Liver (tissue), 9 donors: ENCODE results near the gene CLCN5. TPM values are rescaled to one million over a fixed set of nuclear protein-coding genes. Genes with fewer than 3 reads are reported as not detected.

ENCODE experiments used
- DNase-seq: peaks from one replicate; pipeline ENCODE4 v3.0.0-alpha.2; 2017; ENCODE audit warnings: low spot score
- H3K27ac ChIP-seq, 2 donors: one replicate each; pipeline ENCODE4 v1.7.0; 2013; ENCODE audit warnings: inconsistent platforms in 2 of 2, low read length in 2 of 2, control low read depth in 1 of 2, low read depth in 1 of 2, mild to moderate bottlenecking in 1 of 2
- H3K27me3 ChIP-seq, 4 donors: one replicate each; pipeline versions ENCODE4 v1.6.1 to v1.7.0; 2013; ENCODE audit warnings: low read length in 3 of 4, inconsistent platforms in 1 of 4, mild to moderate bottlenecking in 1 of 4, moderate library complexity in 1 of 4; ENCODE audit not compliant: control insufficient read depth in 4 of 4, insufficient read depth in 4 of 4
- H3K36me3 ChIP-seq, 4 donors: one replicate each; pipeline versions ENCODE4 v1.6.1 to v1.7.0; 2013; ENCODE audit warnings: low read length in 3 of 4, mild to moderate bottlenecking in 3 of 4, low read depth in 1 of 4, moderate library complexity in 1 of 4; ENCODE audit not compliant: control insufficient read depth in 4 of 4, insufficient read depth in 3 of 4
- H3K4me1 ChIP-seq, 4 donors: one replicate each; pipeline versions ENCODE4 v1.6.1 to v1.7.0; 2013; ENCODE audit warnings: low read length in 3 of 4, mild to moderate bottlenecking in 3 of 4, moderate library complexity in 1 of 4; ENCODE audit not compliant: control insufficient read depth in 4 of 4, insufficient read depth in 4 of 4
- H3K4me3 ChIP-seq, 3 donors: one replicate each; pipeline versions ENCODE4 v1.6.1 to v1.7.0; 2013; ENCODE audit warnings: low read length in 3 of 3, control low read depth in 1 of 3, low read depth in 1 of 3, mild to moderate bottlenecking in 1 of 3
- H3K9ac ChIP-seq, 2 donors: one replicate each; pipeline ENCODE4 v1.7.0; 2013; ENCODE audit warnings: low read length in 2 of 2, mild to moderate bottlenecking in 2 of 2, moderate library complexity in 2 of 2, control low read depth in 1 of 2, low read depth in 1 of 2
- H3K9me3 ChIP-seq, 4 donors: one replicate each; pipeline versions ENCODE4 v1.6.1 to v1.7.0; 2013; ENCODE audit warnings: low read length in 3 of 4; ENCODE audit not compliant: control insufficient read depth in 4 of 4
- EGR1 ChIP-seq, 2 donors: IDR thresholded peaks; 2 replicates each; pipeline ENCODE4 v1.6.1; 2016 to 2018; ENCODE audit warnings: antibody characterized with exemption in 2 of 2, low read depth in 2 of 2
- FOXA1 ChIP-seq: IDR thresholded peaks from 2 replicates; pipeline ENCODE4 v1.6.1; 2016; ENCODE audit warnings: antibody characterized with exemption
- FOXA2 ChIP-seq: IDR thresholded peaks from 2 replicates; pipeline ENCODE4 v1.6.1; 2016; ENCODE audit warnings: antibody characterized with exemption
- GABPA ChIP-seq, 2 donors: IDR thresholded peaks in 1 of 2; conservative IDR thresholded peaks in 1 of 2; 2 replicates each; pipeline ENCODE4 v1.6.1; 2016; ENCODE audit warnings: antibody characterized with exemption in 2 of 2, mild to moderate bottlenecking in 1 of 2, moderate library complexity in 1 of 2
- HNF4A ChIP-seq, 2 donors: conservative IDR thresholded peaks; 2 replicates each; pipeline ENCODE4 v1.6.1; 2016; ENCODE audit warnings: antibody characterized with exemption in 2 of 2, mild to moderate bottlenecking in 2 of 2
- HNF4G ChIP-seq: IDR thresholded peaks from 2 replicates; pipeline ENCODE4 v1.6.1; 2016; ENCODE audit warnings: antibody characterized with exemption
- JUND ChIP-seq, 2 donors: IDR thresholded peaks; 2 replicates each; pipeline ENCODE4 v1.6.1; 2016; ENCODE audit warnings: antibody characterized with exemption in 2 of 2
- NR2F2 ChIP-seq: IDR thresholded peaks from 2 replicates; pipeline ENCODE4 v1.6.1; 2016; ENCODE audit warnings: antibody characterized with exemption
- RAD21 ChIP-seq, 2 donors: IDR thresholded peaks; 2 replicates each; pipeline ENCODE4 v1.6.1; 2016; ENCODE audit warnings: antibody characterized with exemption in 2 of 2, mild to moderate bottlenecking in 2 of 2
- RXRA ChIP-seq, 2 donors: IDR thresholded peaks; 2 replicates each; pipeline ENCODE4 v1.6.1; 2017 to 2018; ENCODE audit warnings: antibody characterized with exemption in 2 of 2, mild to moderate bottlenecking in 1 of 2
- SP1 ChIP-seq: IDR thresholded peaks from 2 replicates; pipeline ENCODE4 v1.6.1; 2018; ENCODE audit warnings: antibody characterized with exemption, mild to moderate bottlenecking
- TAF1 ChIP-seq: conservative IDR thresholded peaks from 2 replicates; pipeline ENCODE4 v1.6.1; 2016; ENCODE audit warnings: antibody characterized with exemption, mild to moderate bottlenecking
- YY1 ChIP-seq: IDR thresholded peaks from 2 replicates; pipeline ENCODE4 v1.6.1; 2016; ENCODE audit warnings: antibody characterized with exemption, mild to moderate bottlenecking
- ZBTB33 ChIP-seq: IDR thresholded peaks from 2 replicates; pipeline ENCODE4 v1.6.1; 2016; ENCODE audit warnings: antibody characterized with exemption
- WGBS: extraction: QIAGEN DNeasy Blood & Tissue Kit; methylation state at CpG from one replicate; pipeline ENCODE4 v1.1.7; 2013; 5-methylcytosine and 5-hydroxymethylcytosine counted together
- polyA plus RNA-seq, 2 donors: library from polyadenylated mRNA; stranded (reverse) in 1 of 2; unstranded in 1 of 2; fragments of 200-250 nt in 1 of 2; fragments of >200 nt in 1 of 2; fragmentation: Nextera tagmentation in 1 of 2; extraction: Ambion mirVana in 1 of 2; gene quantifications; one replicate each; pipeline versions ENCODE4 v1.2.1 to v1.2.3, GENCODE V29; 2013 to 2015
- total RNA-seq, 2 donors: library from RNA; depleted of rRNA; stranded (reverse); fragments of >200 nt; gene quantifications; one replicate each; pipeline ENCODE4 v1.2.3, GENCODE V29; 2014
- TF ChIP-seq, protein P1 (sequence below): IDR thresholded peaks from 2 replicates; pipeline ENCODE4 v1.6.1; 2016; ENCODE audit warnings: antibody characterized with exemption
- TF ChIP-seq, protein P2 (sequence below): fragments of 150-350 bp; IDR thresholded peaks from 2 replicates; pipeline ENCODE4 v1.5.1; 2017; ENCODE audit warnings: improper control_type of control experiment, low read depth, low read length; ENCODE audit not compliant: missing input control
- TF ChIP-seq, protein P3 (sequence below): IDR thresholded peaks from 2 replicates; pipeline ENCODE4 v1.6.1; 2016; ENCODE audit warnings: antibody characterized with exemption
- TF ChIP-seq, protein P4 (sequence below): IDR thresholded peaks from 2 replicates; pipeline ENCODE4 v1.6.1; 2016; ENCODE audit warnings: antibody characterized with exemption, mild to moderate bottlenecking
- donor health status: healthy.
- donor health status: healthy.
- donor health status: healthy.
- donor health status: healthy.
- donor health status: healthy.

The CLCN5 gene
- total and polyA plus RNA-seq, 4 donors = 5.6 to 56.1 (median 14.6) TPM

- TF ChIP-seq, protein P1, sequence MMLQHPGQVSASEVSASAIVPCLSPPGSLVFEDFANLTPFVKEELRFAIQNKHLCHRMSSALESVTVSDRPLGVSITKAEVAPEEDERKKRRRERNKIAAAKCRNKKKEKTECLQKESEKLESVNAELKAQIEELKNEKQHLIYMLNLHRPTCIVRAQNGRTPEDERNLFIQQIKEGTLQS = no peak
- TF ChIP-seq GABPA (IDR thresholded peaks at IDR 0.05 in 1 of 2, conservative IDR thresholded peaks at IDR 0.05 in 1 of 2) = no peak
- TF ChIP-seq RAD21 (IDR thresholded peaks at IDR 0.05) = no peak
- TF ChIP-seq SP1 = no peak
- TF ChIP-seq YY1 = no peak
- no peak for TF ChIP-seq NR2F2
Observed at GRCh38 chrX:50036426-50036825, 114.0 kb downstream of the CLCN5 start (continued).

DNA sequence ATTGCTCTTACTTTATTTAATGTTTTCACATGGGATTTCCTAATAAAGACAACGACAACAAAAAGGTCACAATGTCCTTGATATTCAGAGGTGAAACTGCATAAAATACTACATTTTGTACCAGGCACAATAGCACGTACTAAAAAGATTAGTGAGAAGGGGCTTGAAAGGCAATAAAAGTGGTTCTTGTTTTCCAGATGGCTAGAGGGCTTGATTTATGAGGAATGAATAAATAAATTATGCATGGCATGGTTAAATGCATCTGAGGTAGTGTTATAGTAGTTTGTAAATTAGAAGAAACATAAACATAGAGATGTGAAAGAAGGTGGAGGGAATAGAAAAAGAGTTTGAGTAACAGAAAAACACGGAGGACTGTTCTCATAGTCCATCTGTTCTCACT lies 123.4 kb downstream of the CLCN5 start:
- no peak for DNase-seq
- Histone ChIP-seq H3K27ac (no peak overlapping the region), H3K27me3 (no peaks in the 10 kb centered on the region), H3K36me3 (no peaks in the 10 kb centered on the region), H3K4me3 (no peak overlapping the region), H3K9ac (no peak overlapping the region), H3K9me3 (no peaks in the 10 kb centered on the region), H3K4me1 (no peaks in the 10 kb centered on the region)
- 84% methylated on average over 3 of the region's 3 CpGs for WGBS
- no peak for TF ChIP-seq HNF4A (conservative IDR thresholded peaks at IDR 0.05)
- no peak for TF ChIP-seq EGR1 (IDR thresholded peaks at IDR 0.05; ENCODE audit: low read depth in 2 of 2)
- TF ChIP-seq SP1 = no peak
- TF ChIP-seq, protein P2, sequence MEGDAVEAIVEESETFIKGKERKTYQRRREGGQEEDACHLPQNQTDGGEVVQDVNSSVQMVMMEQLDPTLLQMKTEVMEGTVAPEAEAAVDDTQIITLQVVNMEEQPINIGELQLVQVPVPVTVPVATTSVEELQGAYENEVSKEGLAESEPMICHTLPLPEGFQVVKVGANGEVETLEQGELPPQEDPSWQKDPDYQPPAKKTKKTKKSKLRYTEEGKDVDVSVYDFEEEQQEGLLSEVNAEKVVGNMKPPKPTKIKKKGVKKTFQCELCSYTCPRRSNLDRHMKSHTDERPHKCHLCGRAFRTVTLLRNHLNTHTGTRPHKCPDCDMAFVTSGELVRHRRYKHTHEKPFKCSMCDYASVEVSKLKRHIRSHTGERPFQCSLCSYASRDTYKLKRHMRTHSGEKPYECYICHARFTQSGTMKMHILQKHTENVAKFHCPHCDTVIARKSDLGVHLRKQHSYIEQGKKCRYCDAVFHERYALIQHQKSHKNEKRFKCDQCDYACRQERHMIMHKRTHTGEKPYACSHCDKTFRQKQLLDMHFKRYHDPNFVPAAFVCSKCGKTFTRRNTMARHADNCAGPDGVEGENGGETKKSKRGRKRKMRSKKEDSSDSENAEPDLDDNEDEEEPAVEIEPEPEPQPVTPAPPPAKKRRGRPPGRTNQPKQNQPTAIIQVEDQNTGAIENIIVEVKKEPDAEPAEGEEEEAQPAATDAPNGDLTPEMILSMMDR = no peak
- no peak for TF ChIP-seq JUND (IDR thresholded peaks at IDR 0.05)
- TF ChIP-seq TAF1 = no peak
- TF ChIP-seq GABPA (IDR thresholded peaks at IDR 0.05 in 1 of 2, conservative IDR thresholded peaks at IDR 0.05 in 1 of 2) = no peak
- TF ChIP-seq FOXA2 = no peak
- TF ChIP-seq FOXA1 = no peak
- TF ChIP-seq, protein P1 = no peak
- TF ChIP-seq, protein P3, sequence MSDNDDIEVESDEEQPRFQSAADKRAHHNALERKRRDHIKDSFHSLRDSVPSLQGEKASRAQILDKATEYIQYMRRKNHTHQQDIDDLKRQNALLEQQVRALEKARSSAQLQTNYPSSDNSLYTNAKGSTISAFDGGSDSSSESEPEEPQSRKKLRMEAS = no peak
- no peak for TF ChIP-seq NR2F2
- TF ChIP-seq, protein P4, sequence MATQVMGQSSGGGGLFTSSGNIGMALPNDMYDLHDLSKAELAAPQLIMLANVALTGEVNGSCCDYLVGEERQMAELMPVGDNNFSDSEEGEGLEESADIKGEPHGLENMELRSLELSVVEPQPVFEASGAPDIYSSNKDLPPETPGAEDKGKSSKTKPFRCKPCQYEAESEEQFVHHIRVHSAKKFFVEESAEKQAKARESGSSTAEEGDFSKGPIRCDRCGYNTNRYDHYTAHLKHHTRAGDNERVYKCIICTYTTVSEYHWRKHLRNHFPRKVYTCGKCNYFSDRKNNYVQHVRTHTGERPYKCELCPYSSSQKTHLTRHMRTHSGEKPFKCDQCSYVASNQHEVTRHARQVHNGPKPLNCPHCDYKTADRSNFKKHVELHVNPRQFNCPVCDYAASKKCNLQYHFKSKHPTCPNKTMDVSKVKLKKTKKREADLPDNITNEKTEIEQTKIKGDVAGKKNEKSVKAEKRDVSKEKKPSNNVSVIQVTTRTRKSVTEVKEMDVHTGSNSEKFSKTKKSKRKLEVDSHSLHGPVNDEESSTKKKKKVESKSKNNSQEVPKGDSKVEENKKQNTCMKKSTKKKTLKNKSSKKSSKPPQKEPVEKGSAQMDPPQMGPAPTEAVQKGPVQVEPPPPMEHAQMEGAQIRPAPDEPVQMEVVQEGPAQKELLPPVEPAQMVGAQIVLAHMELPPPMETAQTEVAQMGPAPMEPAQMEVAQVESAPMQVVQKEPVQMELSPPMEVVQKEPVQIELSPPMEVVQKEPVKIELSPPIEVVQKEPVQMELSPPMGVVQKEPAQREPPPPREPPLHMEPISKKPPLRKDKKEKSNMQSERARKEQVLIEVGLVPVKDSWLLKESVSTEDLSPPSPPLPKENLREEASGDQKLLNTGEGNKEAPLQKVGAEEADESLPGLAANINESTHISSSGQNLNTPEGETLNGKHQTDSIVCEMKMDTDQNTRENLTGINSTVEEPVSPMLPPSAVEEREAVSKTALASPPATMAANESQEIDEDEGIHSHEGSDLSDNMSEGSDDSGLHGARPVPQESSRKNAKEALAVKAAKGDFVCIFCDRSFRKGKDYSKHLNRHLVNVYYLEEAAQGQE = no peak
- no peak for TF ChIP-seq HNF4G
- TF ChIP-seq RAD21 (IDR thresholded peaks at IDR 0.05) = no peak
- TF ChIP-seq YY1 = no peak
- no peak for TF ChIP-seq ZBTB33
- no peak for TF ChIP-seq RXRA (IDR thresholded peaks at IDR 0.05)
